ENCODE measurements around the gene SMIM38. TPM values are rescaled to one million over a fixed set of nuclear protein-coding genes. Genes with fewer than 3 reads are reported as not detected.

Gene SMIM38
- polyA plus RNA-seq (ENCODE audit: insufficient read length in 4 of 4), result 1 to 10 TPM in 1 of 4 donors, under 1 TPM in 3; 0.37 to 2.3 (median 0.50) TPM

GRCh38 chr11:69155302-69156234 is at the start of gene SMIM38:
SMIM38 (plus strand) TSS chr11:69155935; CDS start chr11:69157847, 1,912 bp downstream.
- DNase-seq (ENCODE audit: low read depth in 4 of 4, low spot score in 2 of 4), result no peak

GRCh38 chr11:69106031-69106811 is 49.5 kb upstream of the SMIM38 start:
- no peak for DNase-seq (ENCODE audit: low read depth in 4 of 4, low spot score in 2 of 4)

- no peak for DNase-seq (ENCODE audit: low read depth in 4 of 4, low spot score in 2 of 4)
These were observed 48.3 kb upstream of the SMIM38 start for GRCh38 chr11:69107413-69107812.

GRCh38 chr11:69108030-69108429 is 47.7 kb upstream of the SMIM38 start:
- no peak for DNase-seq (ENCODE audit: low read depth in 4 of 4, low spot score in 2 of 4)

- DNase-seq (ENCODE audit: low read depth in 4 of 4, low spot score in 2 of 4), result no peak
These were observed 47.2 kb upstream of the SMIM38 start for GRCh38 chr11:69108559-69108958.

GRCh38 chr11:69109101-69109500 is 46.6 kb upstream of the SMIM38 start:
- no peak for DNase-seq (ENCODE audit: low read depth in 4 of 4, low spot score in 2 of 4)

GRCh38 chr11:69110451-69110850 is 45.3 kb upstream of the SMIM38 start:
- DNase-seq (ENCODE audit: low read depth in 4 of 4, low spot score in 2 of 4), result no peak

GRCh38 chr11:69111624-69112542 is 43.9 kb upstream of the SMIM38 start:
- no peak for DNase-seq (ENCODE audit: low read depth in 4 of 4, low spot score in 2 of 4)

- no peak for DNase-seq (ENCODE audit: low read depth in 4 of 4, low spot score in 2 of 4)
These were observed 42.5 kb upstream of the SMIM38 start for GRCh38 chr11:69113226-69113625.

- no peak for DNase-seq (ENCODE audit: low read depth in 4 of 4, low spot score in 2 of 4)
These were observed 41.9 kb upstream of the SMIM38 start for GRCh38 chr11:69113646-69114340.

- DNase-seq (ENCODE audit: low read depth in 4 of 4, low spot score in 2 of 4), result no peak
These were observed 41.4 kb upstream of the SMIM38 start for GRCh38 chr11:69114362-69114761.

- DNase-seq (ENCODE audit: low read depth in 4 of 4, low spot score in 2 of 4), result no peak
These were observed 40.8 kb upstream of the SMIM38 start for GRCh38 chr11:69114811-69115523.

GRCh38 chr11:69115586-69116560 is 39.9 kb upstream of the SMIM38 start:
- DNase-seq (ENCODE audit: low read depth in 4 of 4, low spot score in 2 of 4), result peak in 1 of 4 donors; percentile 40

- DNase-seq (ENCODE audit: low read depth in 4 of 4, low spot score in 2 of 4), result no peak
These were observed 39.1 kb upstream of the SMIM38 start for GRCh38 chr11:69116671-69117070.

- DNase-seq (ENCODE audit: low read depth in 4 of 4, low spot score in 2 of 4), result no peak
These were observed 36.5 kb upstream of the SMIM38 start for GRCh38 chr11:69119190-69119589.

- no peak for DNase-seq (ENCODE audit: low read depth in 4 of 4, low spot score in 2 of 4)
These were observed 35.4 kb upstream of the SMIM38 start for GRCh38 chr11:69120096-69120875.

GRCh38 chr11:69121021-69121420 is 34.7 kb upstream of the SMIM38 start:
- DNase-seq (ENCODE audit: low read depth in 4 of 4, low spot score in 2 of 4), result no peak
